ENCODE results near the gene PTTG1IP.

- TF ChIP-seq YY1 (IDR thresholded peaks at IDR 0.05; ENCODE audit: insufficient read depth, insufficient read length) = no peak
- TF ChIP-seq SUZ12 (IDR thresholded peaks at IDR 0.05; ENCODE audit: extremely low read depth, insufficient read depth, insufficient read length) = no peak
Measured at GRCh38 chr21:44894687-44895302, 21.3 kb upstream of the PTTG1IP start.
